ENCODE measurements around the gene RAB17.

The RAB17 gene

GRCh38 chr2:237574894-237575868 is 15.4 kb downstream of the RAB17 start:
- peak; percentile 49 for TF ChIP-seq CTCF (IDR thresholded peaks at IDR 0.05; ENCODE audit: insufficient read depth, low read depth, low read length, missing control alignments)
- H3K4me3 ChIP-seq (ENCODE audit: low read length): no peak overlapping the region
- peak; percentile 88 for DNase-seq (ENCODE audit: low read depth)

DNA sequence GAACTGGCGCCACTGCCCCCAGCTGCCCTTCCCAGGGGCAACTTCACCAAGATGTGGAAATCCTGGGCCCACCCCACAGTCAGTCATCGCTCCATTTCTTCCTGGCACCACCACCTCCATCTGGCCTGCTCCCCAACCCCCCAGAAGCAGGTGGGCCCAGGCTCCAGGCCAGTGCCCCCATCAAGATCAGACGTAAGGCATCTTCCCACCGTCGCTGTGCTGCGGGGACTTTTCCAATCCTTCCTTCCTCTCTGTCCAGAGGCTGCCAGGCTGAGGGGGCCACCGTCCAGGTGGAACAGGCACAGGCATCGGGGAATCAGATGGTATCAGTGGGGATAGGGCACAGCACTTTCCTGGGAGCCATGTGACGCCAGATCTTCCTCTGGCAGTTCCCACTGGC is 16.1 kb downstream of the RAB17 start:
- no peak for DNase-seq (ENCODE audit: low read depth)
- H3K4me3 ChIP-seq (ENCODE audit: low read length): no peak overlapping the region
- no peak for TF ChIP-seq CTCF (IDR thresholded peaks at IDR 0.05; ENCODE audit: insufficient read depth, low read depth, low read length, missing control alignments)

- H3K4me3 ChIP-seq (ENCODE audit: low read length): no peak overlapping the region
- DNase-seq (ENCODE audit: low read depth): no peak
- no peak for TF ChIP-seq CTCF (IDR thresholded peaks at IDR 0.05; ENCODE audit: insufficient read depth, low read depth, low read length, missing control alignments)
Observed at GRCh38 chr2:237573721-237574415, 16.7 kb downstream of the RAB17 start.

DNA sequence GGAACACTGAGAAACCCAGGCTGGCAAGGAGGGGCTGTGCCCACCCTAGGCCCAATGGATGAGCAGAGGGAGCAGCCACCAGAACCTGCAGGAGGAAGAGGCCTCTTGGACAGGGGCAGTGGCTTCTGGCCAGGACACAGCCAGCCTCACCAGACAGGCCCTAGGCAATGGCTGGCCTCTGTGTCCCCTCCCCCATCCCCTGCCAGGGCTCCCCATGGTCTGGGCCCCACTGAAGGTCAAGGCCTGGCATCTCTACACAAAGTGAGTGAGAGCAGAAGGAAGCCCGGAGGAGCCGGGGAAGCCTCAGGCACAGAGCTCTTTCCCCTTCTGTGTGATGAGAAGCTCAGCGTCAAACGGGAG is 17.8 kb downstream of the RAB17 start:
- H3K4me3 ChIP-seq (ENCODE audit: low read length): no peak overlapping the region
- no peak for TF ChIP-seq CTCF (IDR thresholded peaks at IDR 0.05; ENCODE audit: insufficient read depth, low read depth, low read length, missing control alignments)
- no peak for DNase-seq (ENCODE audit: low read depth)

DNA sequence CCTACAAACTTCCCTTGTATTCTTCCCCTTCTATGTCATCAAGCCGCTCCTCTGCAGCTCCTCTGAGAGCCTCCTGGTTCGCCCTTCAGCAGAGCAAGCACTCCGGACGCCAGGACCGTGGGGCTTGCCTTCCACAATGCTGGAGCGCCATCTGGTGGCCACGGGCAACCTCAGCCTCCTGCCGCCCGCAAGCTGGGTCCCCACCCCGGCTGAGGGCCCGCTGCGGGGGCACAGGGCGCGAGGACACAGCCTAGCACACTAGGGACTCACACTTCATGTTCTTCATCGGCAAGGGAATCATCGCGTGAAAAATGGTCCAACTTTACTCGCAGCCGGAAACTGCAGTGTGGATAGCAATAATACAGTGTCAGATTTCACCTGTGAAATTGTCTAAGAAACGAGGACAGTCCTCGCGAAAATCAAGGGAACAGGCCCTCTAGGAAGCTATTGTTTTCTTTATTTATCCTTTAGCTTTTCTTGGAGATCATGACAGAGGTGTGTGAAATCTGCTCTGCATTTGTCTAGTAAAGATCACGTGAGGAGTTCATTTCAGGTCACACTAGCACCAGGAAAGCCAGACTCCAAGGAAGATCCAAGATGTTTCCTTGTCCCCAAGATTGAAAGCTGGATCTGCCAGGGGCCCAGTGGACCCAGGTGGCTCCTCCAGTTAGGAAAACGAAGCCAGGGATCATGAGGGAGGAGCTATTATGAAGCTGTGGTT is 18.4 kb downstream of the RAB17 start:
- DNase-seq (ENCODE audit: low read depth): peak; percentile 90
- H3K4me3 ChIP-seq (ENCODE audit: low read length): no peak overlapping the region
- peak; percentile 87 for TF ChIP-seq CTCF (IDR thresholded peaks at IDR 0.05; ENCODE audit: insufficient read depth, low read depth, low read length, missing control alignments)

DNA sequence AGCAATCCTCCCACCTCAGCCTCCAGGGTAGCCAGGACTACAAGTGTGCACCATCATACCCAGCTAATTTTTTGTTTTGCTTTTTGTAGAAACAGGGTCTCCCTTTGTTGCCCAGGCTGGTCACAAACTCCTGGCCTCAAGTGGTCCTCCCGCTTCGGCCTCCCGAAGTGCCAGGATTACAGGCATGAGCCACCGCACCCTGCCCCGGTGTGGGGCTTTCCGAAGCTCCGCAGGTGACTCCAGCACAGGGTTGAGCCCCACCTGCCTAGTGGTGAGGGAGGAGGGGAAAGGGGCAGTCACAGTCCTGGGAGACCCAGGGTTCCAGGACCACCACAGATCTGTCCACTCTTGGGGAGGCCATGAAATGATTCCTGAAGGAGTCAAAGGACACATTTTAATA is 19.0 kb downstream of the RAB17 start:
- no peak for DNase-seq (ENCODE audit: low read depth)
- TF ChIP-seq CTCF (IDR thresholded peaks at IDR 0.05; ENCODE audit: insufficient read depth, low read depth, low read length, missing control alignments): no peak
- no peak overlapping the region for H3K4me3 ChIP-seq (ENCODE audit: low read length)

All from epithelial cell of esophagus (primary cell).